IMR-90 (cell line): ENCODE data around the gene PHC3. TPM values are rescaled to one million over a fixed set of nuclear protein-coding genes. Genes with fewer than 3 reads are reported as not detected.

ENCODE experiments used
- ATAC-seq: fragments of 200-7000 bp; cut with Tn5 transposase; 2 replicates; pipeline ENCODE4 v1.9.1; 2020; ENCODE audit warnings: low read depth, mild to moderate bottlenecking, moderate library complexity
- BruUV-seq: library from RNA; stranded (reverse); fragments of 400-500 nt; replicated peaks from 2 replicates; lab custom pipeline; 2021; lab: Mats Ljungman, UMichigan
- CTCF ChIA-PET: fragments of 300-600 bp; formaldehyde crosslinking; extraction: SDS; loops from one replicate; lab custom pipeline; 2021; ENCODE audit warnings: antibody characterized with exemption; lab: Yijun Ruan, JAX
- POLR2A ChIA-PET: fragments of 300-600 bp; sonication (Branson Sonifier 250); formaldehyde crosslinking; loops from one replicate; lab custom pipeline; 2022; ENCODE audit warnings: antibody characterized with exemption; ENCODE audit not compliant: unreplicated experiment; lab: Charles Lee
- DNase-seq: peaks from one replicate; pipeline ENCODE4 v3.0.0; 2013
- H2AFZ ChIP-seq: replicated peaks from 2 replicates; pipeline ENCODE3; 2013; ENCODE audit warnings: low read length, mild to moderate bottlenecking; ENCODE audit not compliant: poor library complexity
- H2AK5ac ChIP-seq: 2 replicates; pipeline ENCODE4 v1.6.1; 2013; ENCODE audit warnings: low read depth, low read length, inconsistent platforms
- H2AK9ac ChIP-seq: replicated peaks from 2 replicates; pipeline ENCODE3; 2013; ENCODE audit warnings: mild to moderate bottlenecking, low read depth, low read length, moderate library complexity; ENCODE audit not compliant: poor library complexity
- H2BK120ac ChIP-seq: 2 replicates; pipeline ENCODE4 v1.6.1; 2013; ENCODE audit warnings: low read depth, low read length, inconsistent platforms
- H2BK15ac ChIP-seq: 3 replicates; pipeline ENCODE4 v1.6.1; 2013; ENCODE audit warnings: low read depth, low read length, inconsistent platforms
- H2BK20ac ChIP-seq: 2 replicates; pipeline ENCODE4 v1.6.1; 2013; ENCODE audit warnings: low read depth, mild to moderate bottlenecking, inconsistent platforms, low read length, moderate library complexity
- H2BK5ac ChIP-seq: 2 replicates; pipeline ENCODE4 v1.6.1; 2013; ENCODE audit warnings: mild to moderate bottlenecking, low read depth, low read length, inconsistent platforms; ENCODE audit not compliant: poor library complexity, severe bottlenecking
- H3K14ac ChIP-seq: replicated peaks from 2 replicates; pipeline ENCODE4 v1.6.1; 2013; ENCODE audit warnings: low read depth, low read length, inconsistent platforms
- H3K18ac ChIP-seq: 2 replicates; pipeline ENCODE4 v1.6.1; 2013; ENCODE audit warnings: low read depth, low read length, control low read depth
- H3K23ac ChIP-seq: 2 replicates; pipeline ENCODE4 v1.6.1; 2013; ENCODE audit warnings: low read depth, low read length, inconsistent platforms
- H3K27ac ChIP-seq: 2 replicates; pipeline ENCODE4 v1.5.1; 2013; ENCODE audit warnings: mild to moderate bottlenecking, control low read depth, low read length; ENCODE audit not compliant: insufficient read depth
- H3K27me3 ChIP-seq: 2 replicates; pipeline ENCODE4 v1.6.1; 2013; ENCODE audit warnings: low read length; ENCODE audit not compliant: control insufficient read depth, insufficient read depth
- H3K36me3 ChIP-seq: 2 replicates; pipeline ENCODE4 v1.6.1; 2013; ENCODE audit warnings: low read length, mixed read lengths; ENCODE audit not compliant: control insufficient read depth, insufficient read depth
- H3K4ac ChIP-seq: 2 replicates; pipeline ENCODE4 v1.6.1; 2013; ENCODE audit warnings: low read depth, low read length, inconsistent platforms
- H3K4me1 ChIP-seq: 2 replicates; pipeline ENCODE4 v1.6.1; 2013; ENCODE audit warnings: low read length, mixed read lengths; ENCODE audit not compliant: control insufficient read depth, insufficient read depth
- H3K4me2 ChIP-seq: 2 replicates; pipeline ENCODE4 v1.6.1; 2013; ENCODE audit warnings: low read depth, mild to moderate bottlenecking, control low read depth, low read length, moderate library complexity
- H3K4me3 ChIP-seq: 2 replicates; pipeline ENCODE4 v1.5.1; 2013; ENCODE audit warnings: low read depth, mild to moderate bottlenecking, control low read depth, low read length, moderate library complexity; ENCODE audit not compliant: insufficient read depth
- H3K56ac ChIP-seq: 2 replicates; pipeline ENCODE4 v1.6.1; 2013; ENCODE audit warnings: low read length, inconsistent platforms; ENCODE audit not compliant: insufficient read depth; ENCODE audit errors: extremely low read depth
- H3K79me1 ChIP-seq, 2 experiments: 2 replicates each; pipeline ENCODE4 v1.6.1; 2013; ENCODE audit warnings: low read length in 2 of 2, inconsistent platforms in 1 of 2, low read depth in 1 of 2
- H3K9ac ChIP-seq: 2 replicates; pipeline ENCODE4 v1.6.1; 2013; ENCODE audit warnings: low read depth, low read length, control low read depth
- H3K9me1 ChIP-seq: 2 replicates; pipeline ENCODE4 v1.6.1; 2013; ENCODE audit warnings: low read length, inconsistent platforms; ENCODE audit not compliant: insufficient read depth
- H3K9me3 ChIP-seq: 2 replicates; pipeline ENCODE4 v1.6.1; 2013; ENCODE audit warnings: low read length; ENCODE audit not compliant: control insufficient read depth, insufficient read depth
- H4K20me1 ChIP-seq: 2 replicates; pipeline ENCODE4 v1.6.1; 2013; ENCODE audit warnings: low read length, inconsistent platforms; ENCODE audit not compliant: insufficient read depth
- H4K5ac ChIP-seq: 2 replicates; pipeline ENCODE4 v1.6.1; 2013; ENCODE audit warnings: mild to moderate bottlenecking, low read depth, low read length, control low read depth
- H4K8ac ChIP-seq, 2 experiments: 2 replicates each; pipeline ENCODE4 v1.6.1; 2013; ENCODE audit warnings: low read depth in 2 of 2, low read length in 2 of 2, control low read depth in 1 of 2, inconsistent platforms in 1 of 2
- H4K91ac ChIP-seq: 2 replicates; pipeline ENCODE4 v1.6.1; 2013; ENCODE audit warnings: low read depth, low read length, inconsistent platforms; ENCODE audit not compliant: insufficient read depth
- CEBPB ChIP-seq: IDR thresholded peaks from 2 replicates; pipeline ENCODE4 v1.6.1; 2012; ENCODE audit warnings: low read depth, low read length, improper control_type of control experiment
- MAFK ChIP-seq: IDR thresholded peaks from 2 replicates; pipeline ENCODE4 v1.6.1; 2012; ENCODE audit warnings: low read depth, low read length, improper control_type of control experiment
- NFE2L2 ChIP-seq: fragments of 150-350 bp; IDR thresholded peaks from 2 replicates; pipeline ENCODE4 v1.6.1; 2016; ENCODE audit warnings: low read depth, mild to moderate bottlenecking, low read length
- WGBS, 2 experiments: methylation state at CpG; one replicate each; pipeline versions ENCODE4 v1.1.5 to v1.1.7; 2013; ENCODE audit warnings: missing lambda C conversion rate in 2 of 2; ENCODE audit not compliant: insufficient read length in 1 of 2; ENCODE audit errors: extremely low coverage in 2 of 2; 5-methylcytosine and 5-hydroxymethylcytosine counted together
- dilution Hi-C: fragments of 300-500 bp; cut with HindIII; formaldehyde crosslinking; loops from one replicate; pipeline ENCODE4 v1.14.3; 2018; ENCODE audit warnings: low sequenced_read_pairs; ENCODE audit not compliant: unreplicated experiment
- in situ Hi-C: fragments of 300-500 bp; cut with MboI; formaldehyde crosslinking; loops from 3 replicates; pipeline ENCODE4 v1.14.3; 2019; ENCODE audit warnings: low sequenced_read_pairs, inconsistent platforms, mixed read lengths
- intact Hi-C: fragments of 100-400 bp; cut with micrococcal nuclease; formaldehyde crosslinking; loops from 2 replicates; pipeline ENCODE4 v1.10.0; 2022
- polyA plus RNA-seq, 3 experiments: library from polyadenylated mRNA; depleted of rRNA; stranded (reverse); fragments of >200 nt; gene quantifications; 2 replicates each; pipeline ENCODE4 v1.2.3, GENCODE V29; 2012; ENCODE audit warnings: low replicate concordance in 1 of 3
- total RNA-seq: library from RNA; depleted of rRNA; stranded (reverse); fragments of >200 nt; gene quantifications from 2 replicates; pipeline ENCODE4 v1.2.3, GENCODE V29; 2012

The PHC3 gene
- total and polyA plus RNA-seq, 2 of the 4 experiments (the other 2 are of a cell fraction) = 18.3 to 26.3 TPM

- ATAC-seq = no peak
- H2BK20ac ChIP-seq = no peak overlapping the region
- no TSS peak for BruUV-seq
These were observed 37.1 kb downstream of the PHC3 start for GRCh38 chr3:170144437-170144843.

More at GRCh38 chr3:170144437-170144843, 37.1 kb downstream of the PHC3 start:
- no peak for DNase-seq
- Histone ChIP-seq H2BK120ac (no peak overlapping the region), H3K36me3 (peaks cover 21% of the 10 kb centered on the region), H2AK9ac (no peak overlapping the region), H2AFZ (no peak overlapping the region), H3K79me1 (peaks cover 30 to 53% of the 10 kb centered on the region in 2 experiments), H3K27ac (no peak overlapping the region), H3K14ac (no peak overlapping the region; the same call in 1 of the 2 replicates), H4K5ac (no peak overlapping the region), H2BK15ac (no peak overlapping the region), H3K9me3 (no peaks in the 10 kb centered on the region), H3K56ac (no peak overlapping the region), H4K8ac (no peak overlapping the region), H3K18ac (no peak overlapping the region), H3K4me1 (no peaks in the 10 kb centered on the region), H2AK5ac (no peak overlapping the region), H3K4me3 (no peak overlapping the region), H3K4ac (no peak overlapping the region), H3K9ac (no peak overlapping the region), H3K9me1 (peaks cover 3% of the 10 kb centered on the region; the same call in 1 of the 2 replicates), H2BK5ac (no peak overlapping the region), H3K23ac (no peak overlapping the region), H4K91ac (no peak overlapping the region), H3K4me2 (no peak overlapping the region), H4K20me1 (peaks cover 20% of the 10 kb centered on the region; the same call in 1 of the 2 replicates), H3K27me3 (no peaks in the 10 kb centered on the region)
- intact Hi-C loops (no loop called here), in situ Hi-C loops (no loop called here), dilution Hi-C loops (no loop called here)
- ChIA-PET CTCF (no interaction called here), POLR2A (no interaction called here)
- 80% methylated on average over 1 of the region's 3 CpGs; no CpG with 5 or more reads in 1 of the 2 experiments for WGBS, 2 experiments
- TF ChIP-seq MAFK (0 out of 2 replicates have a peak, but pooled peaks have one; percentile 24), CEBPB (no peak), NFE2L2 (peak; percentile 83)
